Activated T-helper 17 cell treated with anti-CD3 and anti-CD28 coated beads, Interleukin-2, amount 50 U/mL, for 72 hours (primary cell): ENCODE measurements around the gene ZBTB46. TPM values are rescaled to one million over a fixed set of nuclear protein-coding genes. Genes with fewer than 3 reads are reported as not detected.
A peak's percentile ranks its signal among the peaks of the same experiment; 100 is the strongest.

Experiments
- ATAC-seq: fragments of 150-1000 bp; cut with Tn5 transposase; replicated peaks from 2 replicates; pipeline ENCODE4 v1.10.0; 2021; ENCODE audit warnings: mild to moderate bottlenecking, moderate library complexity
- H3K27ac Mint-ChIP-seq: one replicate; pipeline ENCODE4 v1.8.0; 2022; ENCODE audit warnings: mixed read lengths
- H3K27me3 Mint-ChIP-seq: one replicate; pipeline ENCODE4 v1.8.0; 2022; ENCODE audit warnings: mixed read lengths
- H3K36me3 Mint-ChIP-seq: one replicate; pipeline ENCODE4 v1.8.0; 2022; ENCODE audit warnings: low read depth, mild to moderate bottlenecking, mixed read lengths
- H3K4me1 Mint-ChIP-seq: one replicate; pipeline ENCODE4 v1.8.0; 2022; ENCODE audit warnings: mixed read lengths
- H3K4me3 Mint-ChIP-seq: one replicate; pipeline ENCODE4 v1.8.0; 2022; ENCODE audit warnings: mild to moderate bottlenecking, mixed read lengths
- H3K9me3 Mint-ChIP-seq: one replicate; pipeline ENCODE4 v1.8.0; 2022; ENCODE audit warnings: mixed read lengths
- total RNA-seq, 2 donors: library from RNA; stranded (reverse); gene quantifications; one replicate each; pipeline ENCODE4 v1.2.3, GENCODE V29; 2022

Gene ZBTB46
- total RNA-seq, 2 donors from 2014 or later = 0.54 to 6.2 TPM

- ATAC-seq = no peak
- H3K4me3 Mint-ChIP-seq = no peak overlapping the region
- peaks cover 23% of the 10 kb centered on the region for H3K36me3 Mint-ChIP-seq
- no peaks in the 10 kb centered on the region for H3K27me3 Mint-ChIP-seq
- no peaks in the 10 kb centered on the region for H3K4me1 Mint-ChIP-seq
- H3K27ac Mint-ChIP-seq = peak overlapping the region; percentile 25
- no peaks in the 10 kb centered on the region for H3K9me3 Mint-ChIP-seq
Observed at GRCh38 chr20:63701051-63701328, 130.1 kb downstream of the ZBTB46 start.

- no peaks in the 10 kb centered on the region for H3K9me3 Mint-ChIP-seq
- no peak overlapping the region for H3K27ac Mint-ChIP-seq
- H3K4me3 Mint-ChIP-seq = no peak overlapping the region
- no peaks in the 10 kb centered on the region for H3K27me3 Mint-ChIP-seq
- H3K4me1 Mint-ChIP-seq = no peaks in the 10 kb centered on the region
- ATAC-seq = no peak
- peaks cover 19% of the 10 kb centered on the region for H3K36me3 Mint-ChIP-seq
Observed at GRCh38 chr20:63700199-63701050, 130.6 kb downstream of the ZBTB46 start.

GRCh38 chr20:63699466-63700198 is 131.4 kb downstream of the ZBTB46 start:
- no peaks in the 10 kb centered on the region for H3K9me3 Mint-ChIP-seq
- H3K27ac Mint-ChIP-seq = peak overlapping the region; percentile 82
- no peaks in the 10 kb centered on the region for H3K4me1 Mint-ChIP-seq
- no peak for ATAC-seq
- H3K4me3 Mint-ChIP-seq = peak overlapping the region; percentile 54
- H3K36me3 Mint-ChIP-seq = peaks cover 12% of the 10 kb centered on the region
- no peaks in the 10 kb centered on the region for H3K27me3 Mint-ChIP-seq

GRCh38 chr20:63698739-63699465 is 132.2 kb downstream of the ZBTB46 start:
- Mint-ChIP-seq H3K9me3 (no peaks in the 10 kb centered on the region), H3K4me3 (peak overlapping the region; percentile 54), H3K4me1 (no peaks in the 10 kb centered on the region), H3K36me3 (peaks cover 11% of the 10 kb centered on the region), H3K27ac (peak overlapping the region; percentile 82), H3K27me3 (no peaks in the 10 kb centered on the region)
- peak; percentile 88 for ATAC-seq

- peaks cover 10% of the 10 kb centered on the region for H3K36me3 Mint-ChIP-seq
- no peak overlapping the region for H3K27ac Mint-ChIP-seq
- no peaks in the 10 kb centered on the region for H3K4me1 Mint-ChIP-seq
- no peaks in the 10 kb centered on the region for H3K27me3 Mint-ChIP-seq
- no peak for ATAC-seq
- H3K4me3 Mint-ChIP-seq = no peak overlapping the region
- no peaks in the 10 kb centered on the region for H3K9me3 Mint-ChIP-seq
Observed at GRCh38 chr20:63697868-63698545, 133.1 kb downstream of the ZBTB46 start.

DNA sequence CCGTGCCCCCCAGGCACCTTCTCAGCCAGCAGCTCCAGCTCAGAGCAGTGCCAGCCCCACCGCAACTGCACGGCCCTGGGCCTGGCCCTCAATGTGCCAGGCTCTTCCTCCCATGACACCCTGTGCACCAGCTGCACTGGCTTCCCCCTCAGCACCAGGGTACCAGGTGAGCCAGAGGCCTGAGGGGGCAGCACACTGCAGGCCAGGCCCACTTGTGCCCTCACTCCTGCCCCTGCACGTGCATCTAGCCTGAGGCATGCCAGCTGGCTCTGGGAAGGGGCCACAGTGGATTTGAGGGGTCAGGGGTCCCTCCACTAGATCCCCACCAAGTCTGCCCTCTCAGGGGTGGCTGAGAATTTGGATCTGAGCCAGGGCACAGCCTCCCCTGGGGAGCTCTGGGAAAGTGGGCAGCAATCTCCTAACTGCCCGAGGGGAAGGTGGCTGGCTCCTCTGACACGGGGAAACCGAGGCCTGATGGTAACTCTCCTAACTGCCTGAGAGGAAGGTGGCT is 133.7 kb downstream of the ZBTB46 start:
- ATAC-seq = no peak
- H3K27ac Mint-ChIP-seq = peak overlapping the region; percentile 33
- peak overlapping the region; percentile 39 for H3K4me3 Mint-ChIP-seq
- H3K27me3 Mint-ChIP-seq = no peaks in the 10 kb centered on the region
- H3K9me3 Mint-ChIP-seq = no peaks in the 10 kb centered on the region
- H3K4me1 Mint-ChIP-seq = no peaks in the 10 kb centered on the region
- H3K36me3 Mint-ChIP-seq = peaks cover 10% of the 10 kb centered on the region

- Mint-ChIP-seq H3K27ac (peak within 1 kb of the TSS; percentile 33), H3K36me3 (peaks cover 10% of the 10 kb centered on the region), H3K4me1 (no peaks in the 10 kb centered on the region), H3K4me3 (peak within 1 kb of the TSS; percentile 39), H3K9me3 (no peaks in the 10 kb centered on the region), H3K27me3 (no peaks in the 10 kb centered on the region)
- no peak for ATAC-seq
Observed at GRCh38 chr20:63696628-63697356, 134.3 kb downstream of the ZBTB46 start, which contains the start of gene TNFRSF6B. Gene TNFRSF6B (plus strand): TSS chr20:63696652. CDS start chr20:63696768, 116 bp downstream.

DNA sequence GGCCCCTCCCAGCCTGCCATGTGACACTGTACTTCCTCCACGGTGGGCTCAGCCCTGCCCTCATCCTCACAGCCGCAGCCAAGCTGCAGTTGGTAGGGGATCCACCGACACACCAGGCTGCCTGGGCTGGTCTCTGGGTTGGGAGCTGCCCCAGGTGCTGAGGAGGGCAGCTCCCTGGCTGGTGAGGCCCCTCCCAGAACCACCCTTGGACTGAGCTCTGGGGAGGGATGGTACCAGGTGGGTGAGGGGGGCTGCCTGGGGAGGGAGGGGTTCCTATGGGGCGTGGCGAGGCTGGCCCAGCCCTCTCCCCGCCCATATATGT is 134.8 kb downstream of the ZBTB46 start:
- H3K36me3 Mint-ChIP-seq = peaks cover 15% of the 10 kb centered on the region
- peak overlapping the region; percentile 39 for H3K4me3 Mint-ChIP-seq
- H3K4me1 Mint-ChIP-seq = peaks cover 3% of the 10 kb centered on the region
- no peaks in the 10 kb centered on the region for H3K27me3 Mint-ChIP-seq
- ATAC-seq = no peak
- no peaks in the 10 kb centered on the region for H3K9me3 Mint-ChIP-seq
- no peak overlapping the region for H3K27ac Mint-ChIP-seq

- ATAC-seq = no peak
- Mint-ChIP-seq H3K4me3 (peak overlapping the region; percentile 39), H3K27me3 (no peaks in the 10 kb centered on the region), H3K36me3 (peaks cover 16% of the 10 kb centered on the region), H3K27ac (no peak overlapping the region), H3K9me3 (no peaks in the 10 kb centered on the region), H3K4me1 (peaks cover 4% of the 10 kb centered on the region)
Observed at GRCh38 chr20:63695424-63696305, 135.4 kb downstream of the ZBTB46 start.

DNA sequence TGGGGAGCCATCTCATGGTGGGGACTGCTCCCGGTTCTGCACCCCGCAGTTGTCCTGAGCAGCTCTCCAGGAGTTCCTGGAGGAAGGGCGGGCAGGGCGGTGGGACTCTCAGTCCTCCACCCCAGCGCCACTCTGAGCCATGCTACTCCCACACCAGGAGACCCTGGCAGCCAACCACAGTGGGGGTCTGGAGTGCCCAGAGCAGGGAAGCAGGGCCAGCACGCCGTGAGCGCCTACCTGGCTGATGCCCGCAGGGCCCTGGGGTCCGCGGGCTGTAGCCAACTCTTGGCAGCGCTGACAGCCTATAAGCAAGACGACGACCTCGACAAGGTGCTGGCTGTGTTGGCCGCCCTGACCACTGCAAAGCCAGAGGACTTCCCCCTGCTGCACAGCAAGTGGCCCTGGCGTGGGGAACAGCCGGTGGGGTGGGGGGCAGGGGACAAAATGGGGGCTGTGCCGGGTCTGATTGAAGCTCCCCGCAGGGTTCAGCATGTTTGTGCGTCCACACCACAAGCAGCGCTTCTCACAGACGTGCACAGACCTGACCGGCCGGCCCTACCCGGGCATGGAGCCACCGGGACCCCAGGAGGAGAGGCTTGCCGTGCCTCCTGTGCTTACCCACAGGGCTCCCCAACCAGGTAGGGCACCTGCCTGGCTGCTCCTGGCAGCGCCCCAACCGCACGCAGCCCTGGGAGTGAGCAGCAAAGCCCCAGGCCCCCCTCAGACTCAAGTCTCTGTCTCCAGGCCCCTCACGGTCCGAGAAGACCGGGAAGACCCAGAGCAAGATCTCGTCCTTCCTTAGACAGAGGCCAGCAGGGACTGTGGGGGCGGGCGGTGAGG is 136.3 kb downstream of the ZBTB46 start:
- ATAC-seq = no peak
- Mint-ChIP-seq H3K9me3 (no peaks in the 10 kb centered on the region), H3K4me3 (no peak overlapping the region), H3K4me1 (peaks cover 4% of the 10 kb centered on the region), H3K27me3 (no peaks in the 10 kb centered on the region), H3K36me3 (peaks cover 16% of the 10 kb centered on the region), H3K27ac (no peak overlapping the region)

DNA sequence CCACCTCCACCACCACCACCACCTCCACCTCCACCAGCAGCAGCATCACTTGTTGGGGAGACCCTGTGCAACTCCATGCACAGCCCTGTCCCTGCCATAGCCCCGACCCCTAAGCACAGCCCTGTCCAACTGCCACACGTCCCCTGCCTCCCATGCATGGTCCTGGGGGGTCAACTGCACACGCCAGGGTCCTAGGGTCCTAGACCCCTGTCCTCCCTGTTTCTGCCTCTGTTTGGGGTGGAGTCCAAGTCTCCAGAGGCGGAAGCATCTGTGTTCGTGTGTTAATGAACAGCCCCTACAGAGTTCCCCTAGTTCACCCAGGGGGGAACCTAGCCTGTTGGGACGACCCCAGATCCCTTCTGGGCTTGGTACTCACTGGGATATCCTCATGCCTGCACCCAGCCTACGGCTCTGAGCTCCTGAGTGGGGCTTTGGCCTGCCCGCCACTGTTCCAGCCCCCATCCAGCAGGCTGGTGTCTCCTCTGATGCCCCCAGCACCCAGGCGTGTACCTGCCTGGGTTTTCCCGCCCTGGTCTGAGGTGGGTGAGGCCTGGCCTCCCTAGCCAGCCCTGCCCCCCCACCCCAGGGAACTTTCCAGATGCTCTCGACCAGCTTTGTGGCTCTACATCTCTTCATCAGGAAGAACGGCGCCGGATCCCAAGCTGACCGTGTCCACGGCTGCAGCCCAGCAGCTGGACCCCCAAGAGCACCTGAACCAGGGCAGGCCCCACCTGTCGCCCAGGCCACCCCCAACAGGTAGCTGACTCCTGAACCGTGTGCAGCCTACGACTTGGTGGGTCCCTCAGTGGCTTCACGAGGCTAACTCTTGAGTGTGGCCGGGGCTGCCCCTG is 137.1 kb downstream of the ZBTB46 start:
- H3K4me1 Mint-ChIP-seq = peaks cover 4% of the 10 kb centered on the region
- no peaks in the 10 kb centered on the region for H3K9me3 Mint-ChIP-seq
- no peak overlapping the region for H3K4me3 Mint-ChIP-seq
- ATAC-seq = no peak
- H3K27me3 Mint-ChIP-seq = no peaks in the 10 kb centered on the region
- peak overlapping the region; percentile 85 for H3K27ac Mint-ChIP-seq
- H3K36me3 Mint-ChIP-seq = peaks cover 16% of the 10 kb centered on the region
